Germinal center (tissue), 1 donor: ENCODE measurements around the gene HBA2.
"Not testable (repeated sequence)": the region's sequence is repeated elsewhere in the genome, so short reads cannot be mapped to it uniquely, and the experiment has no call there.

Experiments
- DNase-seq: peaks from one replicate; pipeline ENCODE4 v3.0.0; 2012; ENCODE audit warnings: mixed read lengths, low spot score

Gene HBA2

GRCh38 chr16:155031-155398, 17.7 kb upstream of the HBA2 start:
- no peak for DNase-seq

GRCh38 chr16:159136-159849, 13.4 kb upstream of the HBA2 start:
- DNase-seq, result no peak

GRCh38 chr16:160242-160641, 12.4 kb upstream of the HBA2 start:
- DNase-seq, result not testable (repeated sequence)

GRCh38 chr16:160691-161190, 11.9 kb upstream of the HBA2 start:
- DNase-seq, result no peak

GRCh38 chr16:162271-162991, 10.2 kb upstream of the HBA2 start:
- DNase-seq, result no peak

GRCh38 chr16:163139-163538, 9.5 kb upstream of the HBA2 start:
- not testable (repeated sequence) for DNase-seq

- not testable (repeated sequence) for DNase-seq
Observed at GRCh38 chr16:163696-164095, 9.0 kb upstream of the HBA2 start.

GRCh38 chr16:164134-164823, 8.4 kb upstream of the HBA2 start:
- DNase-seq, result not testable (repeated sequence)

GRCh38 chr16:164827-165538, 7.7 kb upstream of the HBA2 start:
- no peak for DNase-seq

GRCh38 chr16:165539-166374, 6.9 kb upstream of the HBA2 start, which contains the start of gene HBM:
Gene HBM (plus strand): TSS chr16:165978. CDS start chr16:165998, 20 bp downstream.
- DNase-seq, result no peak

- no peak for DNase-seq
Observed at GRCh38 chr16:166375-167121, 6.1 kb upstream of the HBA2 start.

- DNase-seq, result no peak
Observed at GRCh38 chr16:167122-167690, 5.5 kb upstream of the HBA2 start.

GRCh38 chr16:168424-168823, 4.3 kb upstream of the HBA2 start:
- DNase-seq, result no peak

GRCh38 chr16:169014-169413, 3.7 kb upstream of the HBA2 start:
- no peak for DNase-seq

GRCh38 chr16:170088-170507, 2.6 kb upstream of the HBA2 start:
- DNase-seq, result not testable (repeated sequence)

- DNase-seq, result no peak
Observed at GRCh38 chr16:170788-171187, 1.9 kb upstream of the HBA2 start.

- not testable (repeated sequence) for DNase-seq
Observed at GRCh38 chr16:173211-173854, 657 bp downstream of the HBA2 start.

GRCh38 chr16:173928-174769, 1.5 kb downstream of the HBA2 start:
- DNase-seq, result not testable (repeated sequence)
